GM19023 (cell line): Measurements from ENCODE around the gene NCKAP5.

Experiments
- ATAC-seq: cut with Tn5 transposase; IDR thresholded peaks from one replicate; pipeline ENCODE4 v1.9.1; 2021; ENCODE audit warnings: mild to moderate bottlenecking, moderate library complexity; ENCODE audit not compliant: unreplicated experiment

Gene NCKAP5

GRCh38 chr2:133568172-133568571 lies at the start of gene NCKAP5:
NCKAP5 (minus strand) TSS chr2:133568463; CDS start chr2:133517526, 50,937 bp downstream.
- no peak for ATAC-seq

GRCh38 chr2:133609664-133610063 lies 41.4 kb upstream of the NCKAP5 start:
- ATAC-seq: no peak

GRCh38 chr2:133608291-133608690 lies 40.0 kb upstream of the NCKAP5 start:
- no peak for ATAC-seq

- no peak for ATAC-seq
Observed at GRCh38 chr2:133607679-133608078, 39.4 kb upstream of the NCKAP5 start.

GRCh38 chr2:133606616-133607015 lies 38.4 kb upstream of the NCKAP5 start:
- no peak for ATAC-seq

GRCh38 chr2:133605766-133606137 lies 37.5 kb upstream of the NCKAP5 start:
- no peak for ATAC-seq

GRCh38 chr2:133605011-133605765 lies 36.9 kb upstream of the NCKAP5 start:
- no peak for ATAC-seq

- no peak for ATAC-seq
Observed at GRCh38 chr2:133603109-133603508, 34.8 kb upstream of the NCKAP5 start.

- no peak for ATAC-seq
Observed at GRCh38 chr2:133602538-133602937, 34.3 kb upstream of the NCKAP5 start.

GRCh38 chr2:133600266-133600928 lies 32.1 kb upstream of the NCKAP5 start:
- ATAC-seq: no peak

GRCh38 chr2:133599811-133600210 lies 31.5 kb upstream of the NCKAP5 start:
- ATAC-seq: no peak

- ATAC-seq: no peak
Observed at GRCh38 chr2:133599211-133599803, 31.0 kb upstream of the NCKAP5 start.

GRCh38 chr2:133598769-133599168 lies 30.5 kb upstream of the NCKAP5 start:
- ATAC-seq: no peak

GRCh38 chr2:133596701-133597393 lies 28.6 kb upstream of the NCKAP5 start:
- ATAC-seq: no peak

- ATAC-seq: no peak
Observed at GRCh38 chr2:133591164-133591563, 22.9 kb upstream of the NCKAP5 start.

- no peak for ATAC-seq
Observed at GRCh38 chr2:133589456-133589855, 21.2 kb upstream of the NCKAP5 start.

- ATAC-seq: no peak
Observed at GRCh38 chr2:133588144-133588543, 19.9 kb upstream of the NCKAP5 start.

GRCh38 chr2:133586978-133587377 lies 18.7 kb upstream of the NCKAP5 start:
- ATAC-seq: no peak

- ATAC-seq: no peak
Observed at GRCh38 chr2:133581010-133581760, 12.9 kb upstream of the NCKAP5 start.

GRCh38 chr2:133579274-133579673 lies 11.0 kb upstream of the NCKAP5 start:
- no peak for ATAC-seq

- no peak for ATAC-seq
Observed at GRCh38 chr2:133576714-133577113, 8.5 kb upstream of the NCKAP5 start.
